Measurements from ENCODE around the gene TFF3. TPM values are rescaled to one million over a fixed set of nuclear protein-coding genes. Genes with fewer than 3 reads are reported as not detected.
A peak's percentile ranks its signal among the peaks of the same experiment; 100 is the strongest.

Gene TFF3
- polyA plus RNA-seq, 3 donors = 0.07 TPM; not detected in 2

DNA sequence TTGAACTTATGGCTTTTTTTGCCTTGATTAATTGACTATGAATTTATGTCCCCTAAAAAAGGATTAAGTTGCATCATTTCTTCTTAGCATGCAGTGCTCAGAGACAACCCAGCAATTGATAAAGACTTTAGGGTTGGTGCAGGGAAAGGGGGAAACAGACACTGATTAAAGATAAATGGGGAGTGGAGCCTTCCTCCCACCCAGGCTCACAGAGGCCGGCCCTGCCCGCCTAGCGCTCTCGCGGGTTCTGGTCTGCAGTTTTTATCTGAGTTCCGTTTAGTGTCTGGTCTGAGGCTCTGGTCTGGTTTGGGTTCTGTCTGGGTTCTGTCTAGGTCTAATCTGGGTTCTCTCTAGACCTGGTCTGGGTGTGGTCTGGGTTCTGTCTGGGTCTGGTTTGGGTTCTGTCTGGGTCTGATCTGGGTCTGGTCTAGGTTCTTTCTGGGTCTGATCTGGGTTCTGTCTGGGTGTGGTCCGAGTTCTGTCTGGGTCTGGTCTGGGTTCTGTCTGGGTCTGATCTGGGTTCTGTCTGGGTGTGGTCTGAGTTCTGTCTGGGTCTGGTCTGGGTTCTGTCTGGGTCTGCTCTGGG lies 48.1 kb downstream of the TFF3 start:
- no peak for DNase-seq
- Histone ChIP-seq H3K27ac (ENCODE audit: low read depth in 1 of 2, low read length in 2 of 2) (no peak overlapping the region), H3K4me1 (ENCODE audit: control insufficient read depth in 1 of 2, insufficient read depth in 2 of 2, low read length in 2 of 2) (peaks cover 38 to 42% of the 10 kb centered on the region in 2 donors), H3K79me2 (ENCODE audit: insufficient read depth, low read length) (no peaks in the 10 kb centered on the region), H2AFZ (ENCODE audit: insufficient read depth, low read depth, low read length, poor library complexity, severe bottlenecking) (no peak overlapping the region), H3K27me3 (ENCODE audit: control insufficient read depth in 2 of 2, insufficient read depth in 2 of 2, low read length in 2 of 2) (no peaks in the 10 kb centered on the region), H3K9me3 (replicated peaks in 1 of 2; ENCODE audit: control insufficient read depth in 1 of 2, insufficient read depth in 1 of 2, low read length in 2 of 2) (no peaks in the 10 kb centered on the region), H3K9ac (ENCODE audit: insufficient read depth, low read length, poor library complexity, severe bottlenecking) (no peak overlapping the region), H3K4me2 (replicated peaks; ENCODE audit: extremely low read depth, low read length, poor library complexity, severe bottlenecking) (no peak overlapping the region), H4K20me1 (ENCODE audit: insufficient read depth, low read length) (peaks cover 5% of the 10 kb centered on the region), H3K36me3 (replicated peaks in 1 of 2; ENCODE audit: control insufficient read depth in 1 of 2, insufficient read depth in 2 of 2, low read length in 2 of 2) (peaks cover 0 to 2% of the 10 kb centered on the region in 2 donors), H3K4me3 (replicated peaks in 1 of 3; ENCODE audit: low read depth in 2 of 3, low read length in 3 of 3) (no peak overlapping the region)
- 49% methylated on average over 2 of the region's 7 CpGs for WGBS (ENCODE audit: insufficient coverage)
- peaks cover 0 to 7% (median 0%) of the 10 kb centered on the region in 7 donors for H3K9me3 Mint-ChIP-seq
- no peak overlapping the region for H3K4me3 Mint-ChIP-seq
- intact Hi-C loops (cut with micrococcal nuclease) = no loop called here
- peaks cover 52% of the 10 kb centered on the region for H3K4me1 Mint-ChIP-seq
- H3K36me3 Mint-ChIP-seq = peaks cover 4 to 21% of the 10 kb centered on the region in 2 donors
- TF ChIP-seq, protein P1, sequence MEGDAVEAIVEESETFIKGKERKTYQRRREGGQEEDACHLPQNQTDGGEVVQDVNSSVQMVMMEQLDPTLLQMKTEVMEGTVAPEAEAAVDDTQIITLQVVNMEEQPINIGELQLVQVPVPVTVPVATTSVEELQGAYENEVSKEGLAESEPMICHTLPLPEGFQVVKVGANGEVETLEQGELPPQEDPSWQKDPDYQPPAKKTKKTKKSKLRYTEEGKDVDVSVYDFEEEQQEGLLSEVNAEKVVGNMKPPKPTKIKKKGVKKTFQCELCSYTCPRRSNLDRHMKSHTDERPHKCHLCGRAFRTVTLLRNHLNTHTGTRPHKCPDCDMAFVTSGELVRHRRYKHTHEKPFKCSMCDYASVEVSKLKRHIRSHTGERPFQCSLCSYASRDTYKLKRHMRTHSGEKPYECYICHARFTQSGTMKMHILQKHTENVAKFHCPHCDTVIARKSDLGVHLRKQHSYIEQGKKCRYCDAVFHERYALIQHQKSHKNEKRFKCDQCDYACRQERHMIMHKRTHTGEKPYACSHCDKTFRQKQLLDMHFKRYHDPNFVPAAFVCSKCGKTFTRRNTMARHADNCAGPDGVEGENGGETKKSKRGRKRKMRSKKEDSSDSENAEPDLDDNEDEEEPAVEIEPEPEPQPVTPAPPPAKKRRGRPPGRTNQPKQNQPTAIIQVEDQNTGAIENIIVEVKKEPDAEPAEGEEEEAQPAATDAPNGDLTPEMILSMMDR (IDR thresholded peaks at IDR 0.05) = no peak
- peak overlapping the region in 4 of 7 donors; percentile 14 to 45 (median 42) for H3K27ac Mint-ChIP-seq
- peaks cover 1 to 3% (median 2%) of the 10 kb centered on the region in 3 donors for H3K27me3 Mint-ChIP-seq (ENCODE audit: low read depth in 3 of 3)

DNA sequence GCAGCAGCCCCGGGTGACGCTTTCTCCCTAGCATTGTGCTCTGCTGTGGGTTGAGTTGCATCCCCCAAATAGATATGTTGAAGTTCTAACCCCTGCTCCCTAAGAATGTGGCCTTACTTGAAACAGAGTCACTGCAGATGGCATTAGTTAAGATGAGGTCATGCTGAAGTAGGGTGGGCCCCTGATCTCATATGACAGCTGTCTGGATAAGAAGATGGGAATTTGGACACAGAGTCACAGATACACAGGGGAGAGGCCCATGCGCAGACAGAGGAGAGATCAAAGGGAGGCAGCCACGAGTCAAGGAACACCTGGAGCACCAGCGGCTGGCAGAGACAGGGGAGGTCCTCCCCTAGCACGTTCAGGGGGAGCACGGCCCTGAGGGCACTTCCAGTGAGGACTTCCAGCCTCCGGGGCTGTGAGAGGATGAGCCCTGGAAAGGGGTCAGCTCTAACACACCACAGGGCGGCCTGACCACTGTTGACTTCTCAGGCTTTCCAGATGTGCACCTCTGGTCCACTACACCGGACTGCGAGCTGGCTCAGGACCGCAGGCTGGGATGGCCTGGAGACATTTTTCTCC lies 49.9 kb downstream of the TFF3 start:
- Histone ChIP-seq H3K9me3 (replicated peaks in 1 of 2; ENCODE audit: control insufficient read depth in 1 of 2, insufficient read depth in 1 of 2, low read length in 2 of 2) (no peaks in the 10 kb centered on the region), H3K36me3 (replicated peaks in 1 of 2; ENCODE audit: control insufficient read depth in 1 of 2, insufficient read depth in 2 of 2, low read length in 2 of 2) (no peaks in the 10 kb centered on the region), H3K79me2 (ENCODE audit: insufficient read depth, low read length) (no peaks in the 10 kb centered on the region), H3K4me2 (replicated peaks; ENCODE audit: extremely low read depth, low read length, poor library complexity, severe bottlenecking) (no peak overlapping the region), H4K20me1 (ENCODE audit: insufficient read depth, low read length) (peaks cover 5% of the 10 kb centered on the region), H3K27ac (ENCODE audit: low read depth in 1 of 2, low read length in 2 of 2) (no peak overlapping the region), H3K4me1 (ENCODE audit: control insufficient read depth in 1 of 2, insufficient read depth in 2 of 2, low read length in 2 of 2) (peaks cover 38 to 42% of the 10 kb centered on the region in 2 donors), H3K4me3 (replicated peaks in 1 of 3; ENCODE audit: low read depth in 2 of 3, low read length in 3 of 3) (no peak overlapping the region), H3K27me3 (ENCODE audit: control insufficient read depth in 2 of 2, insufficient read depth in 2 of 2, low read length in 2 of 2) (no peaks in the 10 kb centered on the region), H2AFZ (ENCODE audit: insufficient read depth, low read depth, low read length, poor library complexity, severe bottlenecking) (no peak overlapping the region), H3K9ac (ENCODE audit: insufficient read depth, low read length, poor library complexity, severe bottlenecking) (no peak overlapping the region)
- TF ChIP-seq, protein P1 (IDR thresholded peaks at IDR 0.05) = no peak
- Mint-ChIP-seq H3K27me3 (ENCODE audit: low read depth in 3 of 3) (peaks cover 3 to 4% (median 3%) of the 10 kb centered on the region in 3 donors), H3K9me3 (peaks cover 0 to 7% (median 0%) of the 10 kb centered on the region in 7 donors), H3K4me3 (no peak overlapping the region), H3K4me1 (peaks cover 56% of the 10 kb centered on the region), H3K36me3 (peaks cover 0 to 22% of the 10 kb centered on the region in 2 donors), H3K27ac (no peak overlapping the region)
- intact Hi-C loops (cut with micrococcal nuclease) = no loop called here
- WGBS (ENCODE audit: insufficient coverage) = 89% methylated on average over 8 of the region's 12 CpGs
- no peak for DNase-seq
